GM10266 (cell line): ENCODE results near the gene CASQ2.

Experiments
- DNase-seq: peaks from one replicate; pipeline ENCODE4 v3.0.0; 2012; ENCODE audit errors: extremely low spot score
- TF ChIP-seq, protein P1 (sequence below): IDR thresholded peaks from 2 replicates; pipeline ENCODE4 v1.5.1; 2012; ENCODE audit warnings: mild to moderate bottlenecking, low read depth; ENCODE audit not compliant: control insufficient read depth, insufficient read depth; ENCODE audit errors: missing control alignments

Gene CASQ2

DNA sequence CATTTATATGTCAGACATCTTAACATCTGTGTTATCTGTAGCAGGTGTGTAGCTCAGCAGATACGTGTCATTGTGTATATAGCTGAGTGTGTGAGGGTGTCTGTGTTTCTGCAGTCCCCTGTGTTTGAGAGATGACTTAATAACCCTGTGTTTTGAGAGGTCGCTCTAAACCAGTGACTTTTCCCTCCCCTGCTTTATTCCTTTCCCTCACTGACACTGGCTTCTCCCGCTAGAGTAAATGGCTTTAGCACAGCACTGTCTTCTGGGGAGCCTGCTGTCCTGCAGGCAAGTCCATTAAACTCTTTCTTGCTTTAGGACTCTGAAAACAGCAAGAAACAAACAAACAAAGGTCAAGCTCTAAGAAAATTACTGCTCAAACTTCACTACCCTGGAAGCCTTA, 73.7 kb downstream of the CASQ2 start:
- TF ChIP-seq, protein P1, sequence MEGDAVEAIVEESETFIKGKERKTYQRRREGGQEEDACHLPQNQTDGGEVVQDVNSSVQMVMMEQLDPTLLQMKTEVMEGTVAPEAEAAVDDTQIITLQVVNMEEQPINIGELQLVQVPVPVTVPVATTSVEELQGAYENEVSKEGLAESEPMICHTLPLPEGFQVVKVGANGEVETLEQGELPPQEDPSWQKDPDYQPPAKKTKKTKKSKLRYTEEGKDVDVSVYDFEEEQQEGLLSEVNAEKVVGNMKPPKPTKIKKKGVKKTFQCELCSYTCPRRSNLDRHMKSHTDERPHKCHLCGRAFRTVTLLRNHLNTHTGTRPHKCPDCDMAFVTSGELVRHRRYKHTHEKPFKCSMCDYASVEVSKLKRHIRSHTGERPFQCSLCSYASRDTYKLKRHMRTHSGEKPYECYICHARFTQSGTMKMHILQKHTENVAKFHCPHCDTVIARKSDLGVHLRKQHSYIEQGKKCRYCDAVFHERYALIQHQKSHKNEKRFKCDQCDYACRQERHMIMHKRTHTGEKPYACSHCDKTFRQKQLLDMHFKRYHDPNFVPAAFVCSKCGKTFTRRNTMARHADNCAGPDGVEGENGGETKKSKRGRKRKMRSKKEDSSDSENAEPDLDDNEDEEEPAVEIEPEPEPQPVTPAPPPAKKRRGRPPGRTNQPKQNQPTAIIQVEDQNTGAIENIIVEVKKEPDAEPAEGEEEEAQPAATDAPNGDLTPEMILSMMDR: no peak

GRCh38 chr1:115692224-115692623, 76.3 kb downstream of the CASQ2 start:
- TF ChIP-seq, protein P1: no peak
- DNase-seq: no peak

More for the DNA sequence above, 73.7 kb downstream of the CASQ2 start:
- DNase-seq: no peak

DNA sequence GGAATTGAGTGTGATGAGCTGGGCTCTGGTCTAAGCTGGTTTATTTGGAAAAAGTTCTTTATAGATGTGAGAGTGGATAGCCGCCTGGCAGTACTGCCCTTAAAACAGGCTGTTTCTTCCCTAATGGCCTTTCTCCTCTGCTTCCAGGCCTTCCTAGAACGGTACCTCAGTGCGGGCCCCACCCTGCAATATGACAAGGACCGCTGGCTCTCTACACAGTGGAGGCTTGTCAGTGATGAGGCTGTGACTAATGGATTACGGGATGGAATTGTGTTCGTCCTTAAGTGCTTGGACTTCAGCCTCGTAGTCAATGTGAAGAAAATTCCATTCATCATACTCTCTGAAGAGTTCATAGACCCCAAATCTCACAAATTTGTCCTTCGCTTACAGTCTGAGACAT, 77.5 kb downstream of the CASQ2 start:
- DNase-seq: no peak
- TF ChIP-seq, protein P1: no peak

DNA sequence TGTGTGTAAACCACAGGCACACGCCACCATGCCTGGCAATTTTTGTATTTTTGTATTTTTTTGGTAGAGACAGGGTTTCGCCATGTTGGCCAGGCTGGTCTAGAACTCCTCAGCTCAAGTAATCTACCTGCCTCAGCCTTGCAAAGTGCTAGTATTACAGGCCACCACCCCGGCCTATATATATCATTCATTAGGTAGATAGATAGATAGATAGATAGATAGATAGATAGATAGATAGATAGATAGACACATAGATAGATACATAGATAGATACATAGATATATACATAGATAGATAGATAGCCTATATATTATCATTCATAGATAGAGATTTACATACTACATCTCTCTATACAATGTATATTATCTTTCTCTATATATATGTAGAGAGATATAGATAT, 80.8 kb downstream of the CASQ2 start:
- TF ChIP-seq, protein P1: no peak
- no peak for DNase-seq

DNA sequence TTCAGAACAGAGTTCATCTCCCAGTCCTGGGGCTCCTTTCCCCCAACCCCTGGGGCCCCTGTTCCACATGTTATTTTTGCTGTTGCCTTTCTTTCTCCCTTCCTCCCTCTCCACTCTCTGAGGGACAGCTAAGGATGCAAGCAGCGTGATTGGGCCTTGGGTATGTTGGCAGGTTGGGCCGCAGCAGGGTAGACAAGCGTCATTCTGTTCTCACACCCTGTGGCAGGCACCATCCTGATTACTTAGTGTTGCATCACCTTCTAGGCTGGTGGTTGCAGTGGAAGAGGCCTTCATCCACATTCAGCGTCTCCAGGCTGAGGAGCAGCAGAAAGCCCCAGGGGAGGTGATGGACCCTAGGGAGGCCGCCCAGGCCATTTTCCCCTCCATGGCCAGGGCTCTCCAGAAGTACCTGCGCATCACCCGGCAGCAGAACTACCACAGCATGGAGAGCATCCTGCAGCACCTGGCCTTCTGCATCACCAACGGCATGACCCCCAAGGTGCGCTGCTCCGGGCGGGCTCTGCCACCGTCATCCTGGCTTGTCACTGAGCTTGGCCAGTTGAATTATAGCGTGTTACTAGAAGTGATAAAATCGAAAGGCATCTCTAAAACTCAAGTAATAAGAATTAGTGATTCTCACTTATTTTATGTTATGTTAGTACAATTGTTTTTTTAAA, 83.3 kb downstream of the CASQ2 start:
- no peak for DNase-seq
- TF ChIP-seq, protein P1: no peak

- TF ChIP-seq, protein P1: no peak
- DNase-seq: no peak
These were observed 85.7 kb downstream of the CASQ2 start for GRCh38 chr1:115682792-115683191.

GRCh38 chr1:115680730-115681111, 87.8 kb downstream of the CASQ2 start:
- DNase-seq: no peak
- TF ChIP-seq, protein P1: no peak
